NCI-H446 treated with DMSO at 0.1 percent for 48 hours (cell line): Measurements from ENCODE around the gene SLTM.
"Not testable (repeated sequence)": the region's sequence is repeated elsewhere in the genome, so short reads cannot be mapped to it uniquely, and the experiment has no call there.

Experiments used
- DNase-seq: peaks from one replicate; lab custom pipeline; 2025; lab: John Stamatoyannopoulos, UW

The SLTM gene

DNA sequence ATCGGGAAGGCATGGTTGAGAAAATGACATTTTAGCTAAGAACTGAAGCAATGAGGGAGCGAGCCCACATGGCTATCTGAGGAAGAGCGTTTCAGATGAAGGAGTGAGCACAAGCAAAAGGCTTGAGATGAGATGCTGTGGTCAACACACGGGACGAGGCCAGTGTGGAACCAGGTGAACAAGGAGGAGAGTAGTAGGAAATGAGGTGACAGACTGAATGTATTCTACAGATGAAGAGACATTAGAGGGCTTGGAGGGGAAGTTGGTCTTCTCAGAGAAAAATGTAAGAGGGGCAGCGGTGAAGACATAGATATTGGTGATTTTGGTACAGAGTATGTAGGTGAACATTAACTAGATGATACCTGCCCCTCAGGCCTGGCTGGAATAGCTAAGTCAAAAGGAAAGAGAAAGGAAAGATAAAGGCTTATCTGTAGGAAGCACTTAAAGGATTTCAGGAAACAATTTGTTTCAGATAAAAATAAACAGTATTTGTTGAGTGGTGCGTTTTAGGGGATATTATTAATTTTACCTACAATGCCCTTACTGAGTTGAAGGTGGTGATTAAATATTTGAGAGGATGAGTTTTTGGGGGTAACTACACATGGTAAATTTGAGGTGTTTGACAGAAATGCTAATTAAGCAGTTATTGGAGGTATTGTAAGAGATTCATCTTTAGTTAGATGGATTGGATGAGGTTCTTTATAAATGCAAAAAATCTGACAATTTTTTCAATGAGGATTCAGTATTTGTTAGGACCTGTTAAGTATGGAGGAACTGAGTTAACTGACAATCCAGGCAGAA is 57.0 kb downstream of the SLTM start:
- no peak for DNase-seq

DNA sequence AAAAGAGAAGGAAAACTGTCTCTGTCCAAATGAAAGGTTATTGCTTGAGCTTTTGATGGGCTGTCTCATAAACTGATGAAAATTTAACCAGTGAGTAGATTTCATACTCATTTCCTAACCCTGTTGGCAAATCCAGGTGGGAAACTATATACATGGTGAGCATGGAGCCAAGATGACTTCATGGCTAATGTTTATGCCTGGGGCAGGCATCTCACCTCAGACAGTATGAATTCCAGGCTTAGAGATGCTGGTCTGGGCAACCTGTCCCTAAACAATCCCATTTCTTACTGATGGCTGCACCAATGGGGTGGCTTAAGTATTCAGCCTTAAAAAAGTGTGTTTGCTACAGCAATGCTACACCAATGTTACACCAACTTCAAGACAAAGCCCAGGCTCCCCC is 58.1 kb downstream of the SLTM start:
- no peak for DNase-seq

DNA sequence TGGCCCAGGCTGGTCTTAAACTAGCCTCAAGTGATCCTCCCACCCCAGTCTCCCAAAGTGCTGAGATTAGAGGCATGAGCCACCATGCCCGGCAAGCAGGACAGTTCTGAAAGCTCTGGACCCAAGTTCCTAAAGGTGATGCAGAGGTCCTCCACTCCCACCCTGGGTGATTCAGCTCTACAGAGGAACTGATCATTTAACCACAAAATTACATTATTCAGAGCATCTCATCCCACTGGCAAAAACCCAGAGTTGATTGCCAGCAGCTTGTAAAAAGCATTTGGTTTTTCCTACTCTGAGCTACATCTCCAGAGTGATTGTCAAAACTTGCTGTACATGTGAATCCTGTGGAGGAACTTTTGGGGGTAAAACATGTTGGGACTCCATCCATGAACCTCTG is 60.2 kb downstream of the SLTM start:
- DNase-seq = no peak

DNA sequence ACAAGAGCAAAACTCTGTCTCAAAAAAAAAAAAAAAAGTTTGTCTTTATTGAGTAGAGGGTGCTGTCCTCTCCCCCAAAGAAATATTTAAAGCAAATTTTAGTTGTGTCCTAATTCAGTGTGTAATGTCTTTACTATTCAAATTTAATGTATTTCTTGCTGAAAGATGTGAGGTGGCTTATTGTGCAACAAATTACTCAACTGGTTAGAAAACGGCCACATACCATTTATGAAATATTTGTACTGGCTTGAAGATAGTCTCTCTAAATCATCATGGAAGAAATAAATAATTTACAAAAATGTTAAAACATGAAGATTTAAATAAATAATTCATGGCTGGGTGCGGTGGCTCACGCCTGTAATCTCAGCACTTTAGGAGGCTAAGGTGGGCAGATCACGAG is 63.0 kb downstream of the SLTM start:
- DNase-seq = no peak

DNA sequence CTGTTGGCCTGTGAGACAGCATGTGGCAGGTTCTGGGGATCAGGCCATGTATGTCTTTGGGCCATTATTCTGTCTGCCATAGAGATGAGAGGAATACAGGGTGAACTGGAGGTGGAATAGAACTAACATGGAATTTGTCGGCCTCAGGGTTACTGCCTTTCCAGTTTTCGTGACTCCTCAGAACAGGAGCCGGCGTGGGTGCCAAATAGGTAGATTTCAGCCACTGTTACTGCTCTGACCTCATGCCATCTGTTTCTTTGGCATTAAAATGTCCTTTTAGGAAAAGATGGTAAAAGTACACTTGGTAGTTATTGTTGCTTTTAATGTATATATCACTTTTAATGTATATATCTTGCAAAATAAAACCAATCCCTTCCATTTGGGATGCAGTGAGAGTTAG is 65.6 kb downstream of the SLTM start:
- no peak for DNase-seq

DNA sequence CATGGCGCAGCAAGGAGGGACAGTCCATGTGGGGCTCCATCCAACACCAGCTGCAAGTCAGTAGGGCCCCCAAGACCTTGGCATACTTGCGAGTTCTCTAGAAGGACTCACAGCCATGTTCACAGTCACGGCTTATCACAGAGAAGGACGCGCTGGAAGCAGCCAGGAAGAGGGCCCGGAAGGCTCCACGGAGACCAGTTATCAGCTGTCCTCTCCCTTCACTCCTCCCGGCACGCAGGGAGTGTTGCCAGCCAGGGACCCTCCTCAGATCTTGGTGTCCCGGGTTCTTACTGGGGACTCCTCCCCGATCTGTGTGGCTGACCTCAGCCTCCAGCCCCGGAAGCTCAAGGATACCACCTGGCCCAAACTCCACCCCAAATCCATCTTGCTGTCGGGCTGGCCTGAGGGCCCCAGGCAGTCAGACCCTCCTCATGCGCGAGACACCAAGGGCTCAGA is 68.0 kb downstream of the SLTM start:
- no peak for DNase-seq

DNA sequence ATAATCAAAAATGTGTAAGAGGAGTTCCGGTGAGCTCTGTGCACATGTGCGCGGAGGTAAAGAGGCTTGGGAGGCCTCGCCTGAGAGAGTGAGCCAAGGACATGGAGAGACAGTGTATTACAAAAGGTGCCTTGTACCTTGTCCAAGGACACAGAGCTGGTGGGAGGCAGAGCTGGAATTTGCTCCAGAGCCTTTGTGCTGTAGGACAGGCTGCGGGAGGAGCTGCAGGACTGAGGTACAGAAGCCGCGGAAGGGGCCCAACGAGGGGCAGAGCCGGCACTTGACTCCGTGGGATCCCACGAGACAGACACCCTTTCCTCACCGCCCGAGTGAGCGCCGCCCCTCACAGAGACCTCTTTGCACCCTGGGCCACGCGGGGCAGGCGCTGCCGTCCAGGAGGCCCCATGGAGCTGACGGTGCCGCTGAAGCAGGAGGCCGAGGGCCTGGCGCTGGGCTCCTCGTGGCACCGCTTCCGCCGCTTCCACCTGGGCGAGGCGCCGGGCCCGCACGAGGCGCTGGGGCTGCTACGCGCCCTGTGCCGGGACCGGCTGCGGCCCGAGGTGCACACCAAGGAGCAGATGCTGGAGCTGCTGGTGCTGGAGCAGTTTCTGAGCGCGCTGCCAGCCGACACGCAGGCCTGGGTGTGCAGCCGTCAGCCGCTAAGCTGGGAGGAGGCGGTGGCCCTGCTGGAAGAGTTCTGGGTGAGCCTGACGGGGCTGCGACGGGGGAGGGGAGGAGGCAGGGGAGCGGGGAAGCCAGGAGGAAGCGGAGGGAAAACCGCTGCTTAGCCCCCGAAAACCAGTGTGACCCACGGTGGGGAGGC is 68.7 kb downstream of the SLTM start:
- no peak for DNase-seq

DNA sequence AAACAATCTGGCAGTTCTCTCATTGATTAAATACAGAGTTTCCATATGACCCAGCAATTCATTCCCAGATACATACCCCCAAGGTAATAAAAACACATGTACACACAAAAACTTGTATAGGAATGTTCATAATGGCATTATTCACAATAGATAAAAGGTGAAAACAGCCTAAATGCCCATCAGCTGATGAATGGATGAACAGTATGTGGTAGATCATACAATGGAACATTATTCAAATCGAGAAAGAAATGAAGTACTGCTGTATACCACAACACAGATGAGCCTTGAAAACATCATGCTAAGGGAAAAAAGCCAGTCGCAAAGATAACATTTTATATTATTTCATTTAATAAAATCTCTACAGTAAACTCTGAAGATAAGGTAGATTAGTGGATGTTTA is 71.2 kb downstream of the SLTM start:
- DNase-seq = no peak

DNA sequence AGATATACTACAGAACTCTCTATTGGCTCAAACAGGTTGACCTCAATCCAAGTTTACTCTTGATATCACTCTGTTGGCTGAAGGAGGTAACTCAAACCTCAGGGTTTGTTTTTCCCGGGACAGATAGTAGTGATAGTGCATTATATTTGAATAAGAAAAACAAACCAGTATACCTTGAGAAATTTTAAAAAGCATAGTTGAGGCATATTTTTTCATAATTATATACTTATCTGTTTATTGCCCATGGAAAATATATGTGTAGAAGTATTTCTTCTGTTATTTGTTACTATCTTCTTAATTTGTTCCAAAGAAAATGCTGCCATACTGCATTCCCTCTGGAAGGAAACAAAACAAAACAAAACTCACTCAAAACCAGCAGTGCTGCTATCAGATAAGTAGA is 76.9 kb downstream of the SLTM start:
- DNase-seq = not testable (repeated sequence)

DNA sequence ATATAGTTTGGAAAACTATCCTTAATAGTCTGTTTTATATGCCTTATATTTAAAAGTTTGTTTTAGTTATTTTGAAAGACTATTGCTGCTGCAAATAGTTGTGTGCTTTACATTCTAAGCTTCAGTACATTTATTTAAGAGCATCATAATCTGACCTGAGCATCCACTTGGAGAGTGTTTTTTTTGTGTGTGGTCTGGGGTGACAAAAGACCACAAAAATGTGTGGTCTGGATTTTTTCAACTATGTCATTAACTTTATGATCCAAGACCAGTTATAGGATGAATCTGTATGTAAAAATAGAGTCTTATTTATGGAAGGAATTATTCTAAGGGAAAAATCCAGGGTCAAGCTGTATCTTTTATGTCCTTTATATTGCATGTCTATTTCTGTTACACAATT is 77.4 kb downstream of the SLTM start:
- DNase-seq = no peak

DNA sequence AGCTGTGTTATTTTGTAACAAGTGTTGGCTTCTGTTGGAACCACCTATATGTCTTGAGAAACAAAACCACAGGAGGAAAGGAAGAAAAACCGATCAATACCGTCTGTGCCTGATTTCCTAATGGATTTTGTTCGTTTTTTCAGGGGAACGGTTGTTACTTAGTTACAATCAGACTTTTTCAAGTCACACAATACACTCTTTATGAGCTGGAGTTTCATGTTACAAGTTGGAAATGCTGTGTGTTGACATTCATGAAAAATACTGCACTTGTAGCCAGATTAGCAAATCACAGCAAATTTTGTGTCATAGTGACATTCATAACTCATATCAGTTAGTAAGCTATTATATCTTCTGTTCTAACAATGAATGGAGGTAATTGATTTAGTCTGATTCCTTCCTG is 78.9 kb downstream of the SLTM start:
- DNase-seq = no peak

DNA sequence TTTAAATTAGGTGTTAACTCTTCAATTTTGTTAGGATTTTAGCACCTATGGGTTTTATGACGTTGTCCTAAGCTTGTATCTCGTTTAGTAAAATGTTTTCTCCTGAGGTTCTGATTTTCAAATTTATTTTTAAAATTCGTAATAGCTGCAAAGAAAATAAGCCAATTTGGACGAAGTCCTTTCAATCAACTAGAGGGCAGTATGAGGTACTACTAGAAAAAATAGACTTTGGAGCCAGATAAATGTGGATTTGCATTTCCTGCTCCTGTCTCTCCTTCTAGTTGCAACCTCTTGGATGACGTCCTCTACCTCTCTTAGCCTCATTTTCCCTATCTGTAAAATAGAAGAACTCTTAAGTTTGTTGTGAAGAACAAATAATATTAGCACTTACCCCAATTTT is 81.1 kb downstream of the SLTM start:
- no peak for DNase-seq

DNA sequence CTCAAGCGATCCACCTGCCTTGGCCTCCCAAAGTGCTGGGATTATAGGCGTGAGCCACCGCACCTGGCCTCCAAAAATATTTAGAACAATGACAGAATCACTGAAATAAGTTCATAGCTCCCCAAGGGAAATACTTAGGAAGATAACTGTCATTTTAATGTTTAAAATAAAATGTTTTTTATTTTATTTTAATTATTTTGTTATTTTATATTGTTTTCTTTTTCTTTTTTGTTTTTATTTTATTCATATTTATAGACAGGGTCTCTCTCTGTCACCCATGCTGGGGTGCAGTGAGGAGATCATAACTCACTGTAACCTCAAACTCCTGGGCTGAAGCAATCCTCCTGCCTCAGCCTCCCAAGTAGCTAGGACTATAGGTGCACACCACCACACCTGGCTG is 82.3 kb downstream of the SLTM start:
- not testable (repeated sequence) for DNase-seq

DNA sequence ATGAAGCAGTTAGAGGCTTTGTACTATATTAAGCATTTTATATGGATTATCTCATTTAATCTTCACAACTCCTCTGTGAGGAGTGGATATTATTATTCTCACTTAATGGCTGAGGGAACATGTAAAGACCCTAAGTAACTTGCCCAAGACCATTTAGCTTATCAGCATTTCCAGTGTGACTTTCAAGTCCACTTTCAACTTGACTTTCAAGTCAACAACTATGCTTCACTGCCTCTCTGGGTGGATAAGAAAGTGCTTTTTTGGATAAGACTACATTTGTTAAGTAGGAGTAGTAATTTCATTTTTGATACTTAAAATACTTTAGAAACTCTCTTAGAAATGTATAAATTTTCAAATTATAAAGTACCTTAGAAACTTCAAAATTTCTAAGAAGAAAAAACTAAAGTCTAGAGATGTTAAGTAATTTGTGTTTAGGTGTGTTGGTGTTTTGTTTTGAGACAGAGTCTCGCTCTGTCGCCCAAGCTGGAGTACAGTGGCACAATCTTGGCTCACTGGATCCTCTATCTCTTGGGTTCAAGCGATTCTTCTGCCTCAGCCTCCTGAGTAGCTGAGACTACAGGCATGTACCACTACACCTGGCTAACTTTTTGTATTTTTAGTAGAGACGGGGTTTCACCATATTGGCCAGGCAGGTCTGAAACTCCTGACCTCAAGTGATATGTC is 90.6 kb downstream of the SLTM start:
- no peak for DNase-seq

DNA sequence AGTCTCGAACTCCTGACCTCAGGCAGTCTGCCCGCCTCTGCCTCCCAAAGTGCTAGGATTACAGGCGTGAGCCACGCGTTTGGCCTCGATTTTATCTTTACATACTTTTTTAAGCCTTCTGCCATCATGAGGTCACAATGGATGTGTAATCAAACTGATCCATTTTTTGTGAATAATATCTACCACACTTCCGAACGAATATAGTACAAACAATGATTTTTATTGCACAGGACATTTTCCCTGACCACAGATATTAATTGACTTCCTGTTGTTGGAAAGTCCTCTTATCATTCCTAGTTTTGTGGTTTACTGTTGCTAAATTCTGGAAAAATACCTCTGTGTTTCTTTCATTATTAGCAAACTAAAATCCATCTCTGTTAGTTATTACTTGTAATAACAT is 93.4 kb downstream of the SLTM start:
- DNase-seq = no peak

DNA sequence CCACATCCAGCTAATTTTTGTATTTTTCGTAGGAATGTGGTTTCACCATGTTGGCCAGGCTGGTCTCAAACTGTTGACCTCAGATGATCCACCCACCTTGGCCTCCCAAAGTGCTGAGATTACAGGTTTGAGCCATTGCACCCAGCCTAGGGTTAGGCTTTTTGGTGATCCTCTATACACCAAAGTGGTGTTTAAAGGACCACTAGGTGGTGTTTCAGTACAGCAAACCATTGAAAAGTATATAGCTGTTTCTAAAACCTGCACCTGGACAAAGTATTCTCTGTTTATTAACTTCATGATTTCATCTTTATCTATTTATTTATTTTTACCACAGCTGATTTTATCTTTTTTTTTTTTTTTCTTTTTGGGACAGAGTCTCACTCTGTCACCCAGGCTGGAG is 94.0 kb downstream of the SLTM start:
- DNase-seq = no peak

DNA sequence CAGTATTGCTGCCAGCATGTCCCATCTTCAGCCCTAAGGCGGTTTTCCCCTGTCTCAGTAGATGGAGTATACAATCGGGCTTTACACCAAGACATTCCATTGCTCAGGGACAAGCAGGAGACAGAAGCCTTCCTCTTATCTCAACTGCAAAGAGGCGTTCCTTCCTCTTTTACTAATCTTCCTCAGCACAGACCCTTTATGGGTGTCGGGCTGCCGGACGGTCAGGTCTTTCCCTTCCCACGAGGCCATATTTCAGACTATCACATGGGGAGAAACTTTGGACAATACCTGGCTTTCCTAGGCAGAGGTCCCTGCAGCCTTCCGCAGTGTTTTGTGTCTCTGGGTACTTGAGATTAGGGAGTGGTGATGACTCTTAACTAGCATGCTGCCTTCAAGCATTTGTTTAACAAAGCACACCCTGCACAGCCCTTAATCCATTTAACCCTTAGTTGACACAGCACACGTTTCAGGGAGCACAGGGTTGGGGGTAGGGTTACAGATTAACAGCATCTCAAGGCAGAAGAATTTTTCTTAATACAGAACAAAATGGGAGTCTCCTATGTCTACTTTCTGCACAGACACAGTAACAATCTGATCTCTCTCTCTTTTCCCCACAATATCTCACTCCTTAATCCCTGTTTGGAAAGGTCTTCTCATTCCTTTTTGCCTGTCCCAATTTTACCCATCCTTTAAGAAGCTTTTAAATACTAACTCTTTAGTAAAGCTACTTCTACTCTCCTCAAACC is 99.6 kb downstream of the SLTM start:
- DNase-seq = not testable (repeated sequence)

DNA sequence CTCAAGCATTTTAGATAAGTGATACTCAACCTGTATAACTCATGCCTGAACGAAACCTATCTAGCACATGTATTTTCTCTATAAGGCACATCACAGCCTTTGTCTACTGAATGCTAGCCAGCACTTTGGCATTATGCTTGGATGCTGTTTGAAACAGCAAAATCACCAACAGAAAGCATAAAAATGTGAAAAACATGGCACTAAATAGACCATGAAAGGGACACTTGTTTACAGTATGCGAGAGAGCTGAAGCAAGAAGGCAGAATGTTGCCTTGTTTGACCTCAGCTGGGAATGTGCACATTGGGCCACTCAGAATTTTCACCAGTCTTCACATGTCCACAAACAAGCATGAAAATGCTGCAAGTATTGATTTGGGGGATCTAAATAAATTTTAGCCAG is 102.9 kb downstream of the SLTM start:
- DNase-seq = no peak
